ENCODE data around the gene SLC6A5.
"Not testable (repeated sequence)": the region's sequence is repeated elsewhere in the genome, so short reads cannot be mapped to it uniquely, and the experiment has no call there.

Gene SLC6A5

DNA sequence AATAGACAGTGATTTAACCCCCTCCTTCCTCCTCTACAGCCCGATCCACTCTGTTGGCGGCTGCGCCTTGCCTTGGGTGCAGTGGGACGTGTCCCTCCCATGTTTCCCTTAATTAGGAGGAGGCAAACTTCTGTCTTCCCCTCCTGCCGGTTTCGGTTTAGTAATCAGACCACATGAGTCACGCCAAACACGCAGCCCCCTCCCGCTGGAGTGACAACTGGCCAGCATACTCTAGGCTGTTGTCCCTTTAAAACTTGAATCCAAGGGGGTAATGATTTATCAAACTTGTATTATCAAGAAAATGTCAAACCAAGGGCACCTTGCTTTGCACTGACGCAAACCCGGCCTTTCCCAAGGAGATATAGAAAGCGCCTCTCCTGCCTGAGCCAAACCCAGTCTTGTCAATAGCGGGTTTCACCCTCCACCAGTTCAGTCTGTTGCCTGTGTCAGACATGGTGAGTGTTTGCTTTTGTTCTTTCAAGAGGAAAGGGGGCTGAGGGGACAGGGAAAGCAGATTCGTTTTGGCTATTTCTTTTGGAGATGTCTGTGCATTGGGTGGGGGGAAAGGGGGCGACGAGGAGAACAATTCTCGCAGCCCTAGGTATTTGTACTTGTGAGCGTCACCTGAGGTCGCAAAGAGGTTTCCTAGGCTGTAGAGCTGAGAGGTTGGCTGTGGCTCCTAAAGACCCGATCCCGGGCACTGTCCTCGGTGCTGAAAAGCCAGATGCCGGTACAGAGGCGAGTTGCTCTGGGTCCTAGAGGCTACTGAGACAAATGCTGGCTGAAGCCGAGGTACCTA, at the start of gene SLC6A5:
Gene SLC6A5 (plus strand): TSS at position 388 of the 799 bp plus-strand sequence. CDS start 65 bp downstream, at position 453.
- no peak for DNase-seq (ENCODE audit: low spot score)

DNA sequence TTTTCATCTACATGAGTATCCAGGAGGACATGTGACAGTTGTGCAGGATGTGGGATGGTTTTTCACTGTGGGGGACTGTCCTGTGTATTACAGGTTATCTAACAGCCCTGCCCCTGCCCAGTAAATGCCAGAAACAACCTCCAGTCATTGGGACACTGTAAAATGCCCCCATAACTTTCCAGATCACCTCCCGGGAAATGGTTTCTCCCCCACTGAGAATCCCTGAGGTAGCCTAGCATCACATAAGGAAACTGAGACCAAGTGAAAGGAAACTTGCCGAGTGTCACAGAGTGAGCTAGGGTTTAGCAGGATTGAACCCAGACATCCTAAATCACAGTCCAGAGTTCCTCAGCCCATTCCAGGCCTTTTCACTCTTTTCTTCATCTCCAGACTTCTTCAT, 48.3 kb upstream of the SLC6A5 start:
- DNase-seq (ENCODE audit: low spot score): no peak

DNA sequence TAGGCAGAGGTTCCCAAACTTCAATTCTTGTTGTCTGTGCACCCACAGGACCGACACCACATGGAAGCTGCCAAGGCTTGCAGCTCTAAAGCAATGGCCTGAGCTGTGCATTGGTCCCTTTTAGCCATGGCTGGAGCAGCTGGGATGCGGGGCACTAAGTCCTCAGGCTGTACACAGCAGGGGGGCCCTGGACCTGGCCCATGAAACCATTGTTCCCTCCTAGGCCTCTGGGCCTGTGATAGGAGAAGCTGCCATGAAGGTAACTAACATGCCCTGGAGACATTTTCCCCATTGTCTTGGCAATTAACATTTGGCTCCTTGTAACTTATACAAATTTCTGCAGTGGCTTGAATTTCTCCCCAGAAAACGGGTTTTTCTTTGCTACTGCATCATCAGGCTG, 43.6 kb upstream of the SLC6A5 start:
- DNase-seq (ENCODE audit: low spot score): no peak

DNA sequence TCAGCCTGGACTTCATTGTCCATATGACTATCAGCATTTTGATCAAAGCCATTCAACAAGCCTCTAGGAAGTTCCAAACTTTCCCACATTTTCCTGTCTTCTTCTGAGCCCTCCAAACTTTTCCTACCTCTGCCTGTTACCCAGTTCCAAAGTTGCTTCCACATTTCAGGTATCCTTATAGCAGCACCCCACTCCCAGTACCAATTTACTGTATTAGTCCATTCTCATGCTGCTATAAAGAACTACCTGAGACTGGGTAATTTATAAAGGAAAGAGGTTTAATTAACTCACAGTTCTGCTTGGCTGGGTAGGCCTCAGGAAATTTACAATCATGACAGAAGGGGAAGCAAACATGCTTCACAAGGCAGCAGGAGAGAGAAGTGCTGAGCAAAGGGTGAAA, 43.0 kb upstream of the SLC6A5 start:
- not testable (repeated sequence) for DNase-seq (ENCODE audit: low spot score)

DNA sequence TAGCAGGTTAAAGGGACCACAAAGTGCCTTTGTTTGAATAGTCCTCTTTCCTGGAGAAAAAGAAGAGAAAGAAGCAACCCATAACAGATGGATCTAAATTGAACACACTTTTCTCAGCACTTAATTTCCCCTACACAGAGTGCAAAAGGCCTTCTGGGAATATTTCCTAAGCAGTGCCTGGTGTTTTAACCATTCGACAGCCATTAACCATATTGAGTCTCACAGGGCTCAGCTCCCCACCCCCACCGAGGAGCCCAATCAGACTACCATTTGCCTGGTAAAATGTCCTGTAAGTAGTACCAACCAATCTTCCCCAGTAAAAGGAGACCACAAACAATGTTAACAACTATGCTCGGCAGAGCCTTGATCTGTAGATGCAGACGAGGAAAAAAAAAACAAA, 40.7 kb upstream of the SLC6A5 start:
- no peak for DNase-seq (ENCODE audit: low spot score)

DNA sequence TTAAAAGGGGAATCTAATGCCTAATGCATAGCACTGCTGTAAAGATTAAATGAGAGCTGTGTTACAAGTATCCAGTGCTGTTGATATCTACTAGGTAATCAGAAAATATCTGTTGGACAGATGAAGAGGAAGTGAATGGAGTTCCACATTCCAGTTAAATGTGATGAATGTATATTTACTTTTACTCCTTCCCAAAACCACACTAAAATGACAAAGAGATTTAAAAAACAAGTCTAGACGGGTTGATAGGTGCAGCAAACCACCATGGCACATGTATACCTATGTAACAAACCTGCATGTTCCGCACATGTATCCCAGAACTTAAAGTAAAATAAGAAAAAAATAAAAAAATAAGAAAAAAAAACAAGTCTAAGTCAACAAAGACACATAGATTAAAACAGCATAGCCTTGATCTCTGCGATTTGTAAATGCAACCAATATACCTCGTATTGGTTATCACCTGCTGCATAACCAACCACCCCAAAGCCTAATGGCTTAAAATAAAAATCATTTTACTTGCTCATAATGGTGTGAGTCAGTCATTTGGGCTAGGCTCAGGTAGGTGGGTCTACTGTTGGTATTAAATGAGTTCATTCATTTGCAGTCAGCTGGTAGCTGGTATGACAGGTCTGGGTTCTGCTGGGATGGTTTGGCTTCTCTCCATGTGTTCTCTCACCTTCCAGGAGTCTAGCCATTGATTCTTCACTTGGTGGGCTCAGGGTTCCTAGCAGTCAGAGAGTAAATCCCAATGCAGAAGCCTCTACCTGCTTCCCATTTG, 39.7 kb upstream of the SLC6A5 start:
- DNase-seq (ENCODE audit: low spot score): no peak

GRCh38 chr11:20561915-20562314, 37.5 kb upstream of the SLC6A5 start:
- no peak for DNase-seq (ENCODE audit: low spot score)

DNA sequence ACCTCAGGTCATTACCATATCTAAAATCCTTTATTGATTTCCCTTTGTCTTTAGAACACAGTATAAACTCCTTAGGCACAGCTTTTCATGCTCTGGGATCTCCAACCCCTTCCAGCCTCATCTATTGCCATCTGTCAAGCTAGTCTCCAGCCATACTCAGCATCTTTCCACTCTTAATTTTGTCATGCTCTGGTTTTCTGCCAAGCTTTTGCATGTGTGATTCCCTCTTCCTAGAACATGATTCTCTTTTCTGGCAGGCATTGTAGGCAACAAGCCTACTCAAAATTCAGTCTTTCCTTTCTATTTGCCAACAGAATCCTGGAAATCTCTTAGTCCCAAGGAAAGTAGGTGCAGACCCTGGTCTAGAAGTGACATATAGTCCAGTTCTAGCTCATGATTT, 35.5 kb upstream of the SLC6A5 start:
- no peak for DNase-seq (ENCODE audit: low spot score)

- no peak for DNase-seq (ENCODE audit: low spot score)
Observed at GRCh38 chr11:20564846-20565635, 34.4 kb upstream of the SLC6A5 start.

GRCh38 chr11:20566115-20566514, 33.3 kb upstream of the SLC6A5 start:
- DNase-seq (ENCODE audit: low spot score): not testable (repeated sequence)

- no peak for DNase-seq (ENCODE audit: low spot score)
Observed at GRCh38 chr11:20566591-20567434, 32.6 kb upstream of the SLC6A5 start.

- DNase-seq (ENCODE audit: low spot score): not testable (repeated sequence)
Observed at GRCh38 chr11:20579725-20580124, 19.7 kb upstream of the SLC6A5 start.

GRCh38 chr11:20583201-20583600, 16.2 kb upstream of the SLC6A5 start:
- DNase-seq (ENCODE audit: low spot score): no peak

GRCh38 chr11:20584093-20584774, 15.2 kb upstream of the SLC6A5 start:
- no peak for DNase-seq (ENCODE audit: low spot score)

DNA sequence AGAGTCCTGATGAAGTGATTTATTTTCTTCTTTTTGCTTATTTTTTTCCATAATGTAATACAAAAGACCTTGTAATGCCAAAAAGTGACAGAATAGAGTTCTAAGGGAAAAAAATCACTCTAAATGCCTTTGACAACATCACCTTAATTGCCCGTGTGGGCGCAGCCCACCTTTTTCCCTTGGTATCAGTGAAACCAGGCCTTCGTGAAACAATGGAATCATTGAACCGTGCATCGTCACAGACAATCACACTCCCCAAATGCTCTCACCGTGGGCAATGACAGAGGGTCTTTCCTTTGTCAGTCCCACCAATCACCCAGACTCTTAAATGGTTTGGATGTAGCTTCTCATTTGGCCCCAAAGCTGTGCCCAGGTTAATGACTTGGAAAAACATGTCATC, 9.6 kb upstream of the SLC6A5 start:
- no peak for DNase-seq (ENCODE audit: low spot score)

GRCh38 chr11:20590381-20590780, 9.0 kb upstream of the SLC6A5 start:
- no peak for DNase-seq (ENCODE audit: low spot score)

DNA sequence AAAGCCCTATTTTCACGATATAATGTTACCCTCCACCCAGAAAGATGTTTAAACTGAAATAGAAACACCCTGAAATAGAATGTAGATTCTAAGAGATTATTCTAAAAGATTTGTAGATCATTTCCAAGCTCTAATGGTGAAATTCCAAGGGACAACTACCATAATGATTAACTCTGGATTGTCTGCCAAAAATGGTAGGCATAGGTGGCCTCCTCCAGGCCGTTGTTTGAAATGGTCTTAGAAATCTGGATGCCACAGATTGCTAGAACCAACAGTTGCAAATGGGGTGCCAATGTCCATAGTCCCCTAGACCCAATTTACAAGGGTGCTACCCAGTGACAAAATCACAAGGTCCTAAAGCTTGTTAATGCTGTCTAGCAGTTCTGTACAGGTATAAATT, 6.7 kb upstream of the SLC6A5 start:
- DNase-seq (ENCODE audit: low spot score): no peak

DNA sequence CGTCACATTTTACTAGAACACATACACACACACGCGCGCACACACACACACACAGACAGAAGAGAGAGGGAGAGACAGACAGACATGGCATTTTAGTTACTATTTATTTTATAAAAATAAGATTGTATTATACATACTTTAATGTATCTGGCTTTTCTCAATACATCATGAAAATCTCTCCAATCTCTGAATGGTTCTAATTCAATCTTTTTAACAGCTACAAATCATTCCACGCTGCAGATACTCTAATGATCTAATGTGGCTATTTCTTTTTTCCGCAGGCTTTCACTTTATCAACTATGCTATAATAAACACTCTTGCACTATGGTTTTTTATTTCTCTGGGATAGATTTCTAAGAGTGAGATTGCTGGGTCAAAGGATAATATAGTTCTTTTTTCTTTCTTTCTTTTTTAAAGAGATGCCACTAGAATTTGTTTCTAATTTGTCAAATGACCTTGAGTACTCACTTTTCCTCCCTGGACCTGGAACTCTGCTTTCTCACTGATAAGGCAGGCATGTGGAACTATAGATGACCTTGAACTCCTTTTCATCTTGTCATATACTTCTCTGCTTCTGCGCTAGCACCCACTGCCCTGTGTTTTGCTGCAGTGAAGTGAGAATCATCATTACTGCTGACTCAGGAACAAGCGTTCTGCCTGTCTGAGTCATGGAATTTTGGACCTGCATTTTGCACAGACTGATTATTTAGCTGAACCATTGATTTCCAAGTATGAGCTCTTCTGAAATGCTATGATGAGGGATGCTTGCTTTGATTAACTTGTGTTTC, 4.9 kb upstream of the SLC6A5 start:
- DNase-seq (ENCODE audit: low spot score): no peak

- DNase-seq (ENCODE audit: low spot score): no peak
Observed at GRCh38 chr11:20595101-20595500, 4.3 kb upstream of the SLC6A5 start.

Data from putamen (tissue), 1 donor.